IMR-90 (cell line): ENCODE results near the gene CPNE1. TPM values are rescaled to one million over a fixed set of nuclear protein-coding genes. Genes with fewer than 3 reads are reported as not detected.

Experiments
- ATAC-seq: fragments of 200-7000 bp; cut with Tn5 transposase; 2 replicates; pipeline ENCODE4 v1.9.1; 2020; ENCODE audit warnings: low read depth, mild to moderate bottlenecking, moderate library complexity
- BruUV-seq: library from RNA; stranded (reverse); fragments of 400-500 nt; replicated peaks from 2 replicates; lab custom pipeline; 2021; lab: Mats Ljungman, UMichigan
- CTCF ChIA-PET: fragments of 300-600 bp; formaldehyde crosslinking; extraction: SDS; loops from one replicate; lab custom pipeline; 2021; ENCODE audit warnings: antibody characterized with exemption; lab: Yijun Ruan, JAX
- POLR2A ChIA-PET: fragments of 300-600 bp; sonication (Branson Sonifier 250); formaldehyde crosslinking; loops from one replicate; lab custom pipeline; 2022; ENCODE audit warnings: antibody characterized with exemption; ENCODE audit not compliant: unreplicated experiment; lab: Charles Lee
- DNase-seq: peaks from one replicate; pipeline ENCODE4 v3.0.0; 2013
- H2AFZ ChIP-seq: replicated peaks from 2 replicates; pipeline ENCODE3; 2013; ENCODE audit warnings: low read length, mild to moderate bottlenecking; ENCODE audit not compliant: poor library complexity
- H2AK5ac ChIP-seq: 2 replicates; pipeline ENCODE4 v1.6.1; 2013; ENCODE audit warnings: low read depth, low read length, inconsistent platforms
- H2AK9ac ChIP-seq: replicated peaks from 2 replicates; pipeline ENCODE3; 2013; ENCODE audit warnings: mild to moderate bottlenecking, low read depth, low read length, moderate library complexity; ENCODE audit not compliant: poor library complexity
- H2BK120ac ChIP-seq: 2 replicates; pipeline ENCODE4 v1.6.1; 2013; ENCODE audit warnings: low read depth, low read length, inconsistent platforms
- H2BK15ac ChIP-seq: 3 replicates; pipeline ENCODE4 v1.6.1; 2013; ENCODE audit warnings: low read depth, low read length, inconsistent platforms
- H2BK20ac ChIP-seq: 2 replicates; pipeline ENCODE4 v1.6.1; 2013; ENCODE audit warnings: low read depth, mild to moderate bottlenecking, inconsistent platforms, low read length, moderate library complexity
- H2BK5ac ChIP-seq: 2 replicates; pipeline ENCODE4 v1.6.1; 2013; ENCODE audit warnings: mild to moderate bottlenecking, low read depth, low read length, inconsistent platforms; ENCODE audit not compliant: poor library complexity, severe bottlenecking
- H3K14ac ChIP-seq: replicated peaks from 2 replicates; pipeline ENCODE4 v1.6.1; 2013; ENCODE audit warnings: low read depth, low read length, inconsistent platforms
- H3K18ac ChIP-seq: 2 replicates; pipeline ENCODE4 v1.6.1; 2013; ENCODE audit warnings: low read depth, low read length, control low read depth
- H3K23ac ChIP-seq: 2 replicates; pipeline ENCODE4 v1.6.1; 2013; ENCODE audit warnings: low read depth, low read length, inconsistent platforms
- H3K27ac ChIP-seq: 2 replicates; pipeline ENCODE4 v1.5.1; 2013; ENCODE audit warnings: mild to moderate bottlenecking, control low read depth, low read length; ENCODE audit not compliant: insufficient read depth
- H3K27me3 ChIP-seq: 2 replicates; pipeline ENCODE4 v1.6.1; 2013; ENCODE audit warnings: low read length; ENCODE audit not compliant: control insufficient read depth, insufficient read depth
- H3K36me3 ChIP-seq: 2 replicates; pipeline ENCODE4 v1.6.1; 2013; ENCODE audit warnings: low read length, mixed read lengths; ENCODE audit not compliant: control insufficient read depth, insufficient read depth
- H3K4ac ChIP-seq: 2 replicates; pipeline ENCODE4 v1.6.1; 2013; ENCODE audit warnings: low read depth, low read length, inconsistent platforms
- H3K4me1 ChIP-seq: 2 replicates; pipeline ENCODE4 v1.6.1; 2013; ENCODE audit warnings: low read length, mixed read lengths; ENCODE audit not compliant: control insufficient read depth, insufficient read depth
- H3K4me2 ChIP-seq: 2 replicates; pipeline ENCODE4 v1.6.1; 2013; ENCODE audit warnings: low read depth, mild to moderate bottlenecking, control low read depth, low read length, moderate library complexity
- H3K4me3 ChIP-seq: 2 replicates; pipeline ENCODE4 v1.5.1; 2013; ENCODE audit warnings: low read depth, mild to moderate bottlenecking, control low read depth, low read length, moderate library complexity; ENCODE audit not compliant: insufficient read depth
- H3K56ac ChIP-seq: 2 replicates; pipeline ENCODE4 v1.6.1; 2013; ENCODE audit warnings: low read length, inconsistent platforms; ENCODE audit not compliant: insufficient read depth; ENCODE audit errors: extremely low read depth
- H3K79me1 ChIP-seq, 2 experiments: 2 replicates each; pipeline ENCODE4 v1.6.1; 2013; ENCODE audit warnings: low read length in 2 of 2, inconsistent platforms in 1 of 2, low read depth in 1 of 2
- H3K9ac ChIP-seq: 2 replicates; pipeline ENCODE4 v1.6.1; 2013; ENCODE audit warnings: low read depth, low read length, control low read depth
- H3K9me1 ChIP-seq: 2 replicates; pipeline ENCODE4 v1.6.1; 2013; ENCODE audit warnings: low read length, inconsistent platforms; ENCODE audit not compliant: insufficient read depth
- H3K9me3 ChIP-seq: 2 replicates; pipeline ENCODE4 v1.6.1; 2013; ENCODE audit warnings: low read length; ENCODE audit not compliant: control insufficient read depth, insufficient read depth
- H4K20me1 ChIP-seq: 2 replicates; pipeline ENCODE4 v1.6.1; 2013; ENCODE audit warnings: low read length, inconsistent platforms; ENCODE audit not compliant: insufficient read depth
- H4K5ac ChIP-seq: 2 replicates; pipeline ENCODE4 v1.6.1; 2013; ENCODE audit warnings: mild to moderate bottlenecking, low read depth, low read length, control low read depth
- H4K8ac ChIP-seq, 2 experiments: 2 replicates each; pipeline ENCODE4 v1.6.1; 2013; ENCODE audit warnings: low read depth in 2 of 2, low read length in 2 of 2, control low read depth in 1 of 2, inconsistent platforms in 1 of 2
- H4K91ac ChIP-seq: 2 replicates; pipeline ENCODE4 v1.6.1; 2013; ENCODE audit warnings: low read depth, low read length, inconsistent platforms; ENCODE audit not compliant: insufficient read depth
- BHLHE40 ChIP-seq: fragments of 150-350 bp; IDR thresholded peaks from 2 replicates; pipeline ENCODE4 v1.6.1; 2016; ENCODE audit warnings: mild to moderate bottlenecking, low read depth, low read length
- CEBPB ChIP-seq: IDR thresholded peaks from 2 replicates; pipeline ENCODE4 v1.6.1; 2012; ENCODE audit warnings: low read depth, low read length, improper control_type of control experiment
- CHD1 ChIP-seq: IDR thresholded peaks from 2 replicates; pipeline ENCODE4 v1.6.1; 2012; ENCODE audit warnings: low read depth, low read length, improper control_type of control experiment
- NFE2L2 ChIP-seq: fragments of 150-350 bp; IDR thresholded peaks from 2 replicates; pipeline ENCODE4 v1.6.1; 2016; ENCODE audit warnings: low read depth, mild to moderate bottlenecking, low read length
- RAD21 ChIP-seq: IDR thresholded peaks from 2 replicates; pipeline ENCODE4 v1.6.1; 2012; ENCODE audit warnings: low read length, improper control_type of control experiment
- RCOR1 ChIP-seq: IDR thresholded peaks from 2 replicates; pipeline ENCODE4 v1.6.1; 2012; ENCODE audit warnings: mild to moderate bottlenecking, low read length, improper control_type of control experiment; ENCODE audit not compliant: insufficient replicate concordance
- WGBS, 2 experiments: methylation state at CpG; one replicate each; pipeline versions ENCODE4 v1.1.5 to v1.1.7; 2013; ENCODE audit warnings: missing lambda C conversion rate in 2 of 2; ENCODE audit not compliant: insufficient read length in 1 of 2; ENCODE audit errors: extremely low coverage in 2 of 2; 5-methylcytosine and 5-hydroxymethylcytosine counted together
- dilution Hi-C: fragments of 300-500 bp; cut with HindIII; formaldehyde crosslinking; loops from one replicate; pipeline ENCODE4 v1.14.3; 2018; ENCODE audit warnings: low sequenced_read_pairs; ENCODE audit not compliant: unreplicated experiment
- in situ Hi-C: fragments of 300-500 bp; cut with MboI; formaldehyde crosslinking; loops from 3 replicates; pipeline ENCODE4 v1.14.3; 2019; ENCODE audit warnings: low sequenced_read_pairs, inconsistent platforms, mixed read lengths
- intact Hi-C: fragments of 100-400 bp; cut with micrococcal nuclease; formaldehyde crosslinking; loops from 2 replicates; pipeline ENCODE4 v1.10.0; 2022
- polyA plus RNA-seq, 3 experiments: library from polyadenylated mRNA; depleted of rRNA; stranded (reverse); fragments of >200 nt; gene quantifications; 2 replicates each; pipeline ENCODE4 v1.2.3, GENCODE V29; 2012; ENCODE audit warnings: low replicate concordance in 1 of 3
- total RNA-seq: library from RNA; depleted of rRNA; stranded (reverse); fragments of >200 nt; gene quantifications from 2 replicates; pipeline ENCODE4 v1.2.3, GENCODE V29; 2012
- TF ChIP-seq, protein P1 (sequence below): fragments of 150-350 bp; IDR thresholded peaks from 2 replicates; pipeline ENCODE4 v1.6.1; 2017; ENCODE audit warnings: mild to moderate bottlenecking, antibody characterized with exemption, low read length, low read depth

CPNE1 gene
- total and polyA plus RNA-seq, 2 of the 4 experiments (the other 2 are of a cell fraction), result 163 to 165 TPM

DNA sequence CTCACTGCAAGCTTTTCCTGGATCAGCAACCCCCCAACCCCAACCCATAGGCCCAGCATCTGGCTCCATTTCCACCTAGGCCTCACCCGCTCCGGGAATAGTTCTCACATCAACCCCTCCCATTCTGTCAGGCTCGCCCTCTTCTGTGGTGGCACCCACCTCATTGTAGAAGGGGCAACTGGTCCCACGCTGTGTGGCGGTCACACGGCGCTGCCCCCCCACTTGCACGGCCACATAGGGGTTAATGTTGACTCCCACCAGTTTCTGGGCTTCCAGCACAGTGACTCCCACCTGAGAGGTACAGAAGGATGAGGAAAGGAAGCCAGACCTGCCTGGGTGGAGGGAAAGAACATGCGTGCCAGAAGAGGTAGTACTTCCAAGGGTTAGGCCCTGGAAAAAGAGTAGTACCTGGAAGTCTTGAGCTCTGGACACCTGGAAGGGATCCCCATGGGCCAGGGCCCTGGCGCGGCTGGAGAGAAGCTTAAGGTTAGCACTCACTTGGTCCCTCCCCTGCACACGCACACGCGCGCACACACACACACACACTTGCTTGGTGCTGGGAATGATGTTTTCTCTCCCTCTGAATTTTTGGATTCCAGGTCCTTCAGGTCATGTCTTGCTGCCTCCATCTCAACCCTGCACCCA, 61.7 kb downstream of the CPNE1 start:
- Histone ChIP-seq H4K91ac (no peak overlapping the region), H3K56ac (no peak overlapping the region), H3K36me3 (no peaks in the 10 kb centered on the region), H2BK120ac (no peak overlapping the region), H4K5ac (no peak overlapping the region), H4K20me1 (no peaks in the 10 kb centered on the region; the same call in 1 of the 2 replicates), H3K9ac (no peak overlapping the region), H3K79me1 (no peaks in the 10 kb centered on the region), H3K4me2 (no peak overlapping the region), H3K9me1 (no peaks in the 10 kb centered on the region), H3K23ac (no peak overlapping the region), H3K9me3 (no peaks in the 10 kb centered on the region), H4K8ac (no peak overlapping the region), H3K4me1 (peaks cover 3% of the 10 kb centered on the region), H2AFZ (no peak overlapping the region), H3K27ac (no peak overlapping the region), H3K14ac (no peak overlapping the region), H2BK20ac (no peak overlapping the region), H2BK15ac (no peak overlapping the region), H3K4me3 (no peak overlapping the region), H2AK9ac (no peak overlapping the region), H3K4ac (no peak overlapping the region), H2AK5ac (no peak overlapping the region), H3K27me3 (peaks cover 41% of the 10 kb centered on the region), H2BK5ac (no peak overlapping the region), H3K18ac (no peak overlapping the region)
- CTCF ChIA-PET, result no interaction called here
- BruUV-seq, result no TSS peak
- no peak for TF ChIP-seq BHLHE40
- TF ChIP-seq NFE2L2, result no peak
- no peak for TF ChIP-seq CEBPB
- no peak for TF ChIP-seq RCOR1
- TF ChIP-seq, protein P1, sequence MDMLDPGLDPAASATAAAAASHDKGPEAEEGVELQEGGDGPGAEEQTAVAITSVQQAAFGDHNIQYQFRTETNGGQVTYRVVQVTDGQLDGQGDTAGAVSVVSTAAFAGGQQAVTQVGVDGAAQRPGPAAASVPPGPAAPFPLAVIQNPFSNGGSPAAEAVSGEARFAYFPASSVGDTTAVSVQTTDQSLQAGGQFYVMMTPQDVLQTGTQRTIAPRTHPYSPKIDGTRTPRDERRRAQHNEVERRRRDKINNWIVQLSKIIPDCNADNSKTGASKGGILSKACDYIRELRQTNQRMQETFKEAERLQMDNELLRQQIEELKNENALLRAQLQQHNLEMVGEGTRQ, result no peak
- TF ChIP-seq CHD1, result no peak
- no peak for TF ChIP-seq RAD21
- ATAC-seq, result no peak
- DNase-seq, result no peak
- in situ Hi-C loops (no loop called here), dilution Hi-C loops (no loop called here), intact Hi-C loops (no loop called here)
- WGBS, 2 experiments, result 94% methylated on average over 2 of the region's 15 CpGs; no CpG with 5 or more reads in 1 of the 2 experiments
- POLR2A ChIA-PET, result no interaction called here
